Sigmoid colon (tissue), 7 donors: ENCODE data around the gene CSTF1. TPM values are rescaled to one million over a fixed set of nuclear protein-coding genes. Genes with fewer than 3 reads are reported as not detected.

Experiments
- DNase-seq: peaks from one replicate; pipeline ENCODE4 v3.0.0-alpha.2; 2019
- H3K27ac ChIP-seq, 4 donors: fragments of 200-600 bp; sonication (generic); one replicate each; pipeline ENCODE4 v1.5.1; 2016 to 2019; ENCODE audit warnings: mild to moderate bottlenecking in 1 of 4
- H3K27me3 ChIP-seq, 3 donors: fragments of 200-600 bp; sonication (generic); one replicate each; pipeline ENCODE4 v1.5.1; 2019; ENCODE audit warnings: mild to moderate bottlenecking in 1 of 3
- H3K36me3 ChIP-seq, 4 donors: fragments of 200-600 bp; sonication (generic); one replicate each; pipeline ENCODE4 v1.5.1; 2016 to 2019
- H3K4me1 ChIP-seq, 4 donors: fragments of 200-600 bp; sonication (generic); one replicate each; pipeline ENCODE4 v1.5.1; 2017 to 2019
- H3K4me3 ChIP-seq, 4 donors: fragments of 200-600 bp; sonication (generic); one replicate each; pipeline ENCODE4 v1.5.1; 2017 to 2019; ENCODE audit warnings: mild to moderate bottlenecking in 2 of 4, moderate library complexity in 1 of 4
- H3K9me3 ChIP-seq, 4 donors: fragments of 200-600 bp in 3 of 4; sonication (generic) in 3 of 4; one replicate each; pipeline versions ENCODE4 v1.5.1 to v1.6.1; 2013 to 2019
- EP300 ChIP-seq, 4 donors: sonication (generic); formaldehyde crosslinking; IDR thresholded peaks; one replicate each; pipeline ENCODE4 v1.6.1; 2017; ENCODE audit warnings: antibody characterized with exemption in 4 of 4
- POLR2A ChIP-seq, 2 donors: fragments of 450-650 bp; IDR thresholded peaks; one replicate each; pipeline ENCODE4 v1.6.1; 2016; ENCODE audit warnings: antibody characterized with exemption in 2 of 2, mild to moderate bottlenecking in 2 of 2, moderate library complexity in 2 of 2
- POLR2AphosphoS5 ChIP-seq, 4 donors: sonication (generic); formaldehyde crosslinking; IDR thresholded peaks; one replicate each; pipeline ENCODE4 v1.6.1; 2017; ENCODE audit warnings: antibody characterized with exemption in 4 of 4
- WGBS, 2 donors: extraction: QIAGEN DNeasy Blood & Tissue Kit; methylation state at CpG; one replicate each; pipeline ENCODE4 v1.1.7; 2013; 5-methylcytosine and 5-hydroxymethylcytosine counted together
- intact Hi-C: fragments of 100-400 bp; cut with DNase I; formaldehyde crosslinking; loops from one replicate; pipeline ENCODE4 v1.15.1; 2023
- polyA plus RNA-seq, 3 donors: library from polyadenylated mRNA; stranded (reverse); fragments of 200-250 nt; gene quantifications; one replicate each; pipeline ENCODE4 v1.2.3, GENCODE V29; 2013
- total RNA-seq, 4 donors: library from RNA; depleted of rRNA; stranded (reverse); fragments of >200 nt; gene quantifications; one replicate each; pipeline ENCODE4 v1.1.0, GENCODE V29; 2016
- TF ChIP-seq, protein P1 (sequence below), 4 experiments: fragments of 450-650 bp in 3 of 4; fragments of 200-600 bp in 1 of 4; IDR thresholded peaks; one replicate each; pipeline ENCODE4 v1.5.1; 2016 to 2019; ENCODE audit warnings: antibody characterized with exemption in 4 of 4, mild to moderate bottlenecking in 3 of 4, moderate library complexity in 2 of 4
- donor health status: healthy with polysubstance abuse.
- donor health status: Bipolar disorder and iron deficiency.
- donor health status: healthy.

The CSTF1 gene
- total and polyA plus RNA-seq, 7 donors: 7.2 to 24.6 (median 14.9) TPM

DNA sequence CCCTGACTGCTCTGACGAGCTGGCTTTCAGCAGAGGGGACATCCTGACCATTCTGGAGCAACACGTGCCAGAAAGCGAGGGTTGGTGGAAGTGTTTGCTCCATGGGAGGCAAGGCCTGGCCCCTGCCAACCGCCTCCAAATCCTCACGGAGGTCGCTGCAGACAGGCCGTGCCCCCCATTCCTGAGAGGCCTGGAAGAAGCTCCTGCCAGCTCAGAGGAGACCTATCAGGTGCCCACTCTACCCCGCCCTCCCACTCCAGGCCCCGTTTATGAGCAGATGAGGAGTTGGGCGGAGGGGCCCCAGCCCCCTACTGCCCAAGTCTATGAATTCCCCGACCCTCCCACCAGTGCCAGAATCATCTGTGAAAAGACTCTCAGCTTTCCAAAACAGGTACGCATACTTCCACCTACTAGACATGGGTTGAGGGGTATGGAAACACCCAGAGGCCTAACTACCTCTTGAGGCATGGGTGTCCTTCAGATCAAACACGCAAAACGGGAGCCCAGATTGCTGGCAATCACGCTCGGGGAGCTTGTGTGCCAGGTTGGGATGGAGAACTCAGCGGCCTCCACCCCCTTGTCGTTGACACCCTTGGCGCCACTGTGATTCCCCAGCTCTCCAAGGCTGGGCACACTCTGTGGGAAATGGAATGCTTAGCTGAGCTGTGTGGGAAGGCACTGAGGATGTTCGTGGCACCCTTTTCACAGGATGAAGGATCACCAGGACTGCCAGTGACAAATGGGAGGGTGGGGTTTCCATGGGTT is 44.9 kb downstream of the CSTF1 start:
- Histone ChIP-seq H3K4me1 (peaks cover 0 to 21% (median 0%) of the 10 kb centered on the region in 4 donors), H3K4me3 (no peak overlapping the region), H3K36me3 (no peaks in the 10 kb centered on the region), H3K27ac (peak overlapping the region in 1 of 4 donors; percentile 74), H3K9me3 (no peaks in the 10 kb centered on the region), H3K27me3 (no peaks in the 10 kb centered on the region)
- TF ChIP-seq, protein P1, sequence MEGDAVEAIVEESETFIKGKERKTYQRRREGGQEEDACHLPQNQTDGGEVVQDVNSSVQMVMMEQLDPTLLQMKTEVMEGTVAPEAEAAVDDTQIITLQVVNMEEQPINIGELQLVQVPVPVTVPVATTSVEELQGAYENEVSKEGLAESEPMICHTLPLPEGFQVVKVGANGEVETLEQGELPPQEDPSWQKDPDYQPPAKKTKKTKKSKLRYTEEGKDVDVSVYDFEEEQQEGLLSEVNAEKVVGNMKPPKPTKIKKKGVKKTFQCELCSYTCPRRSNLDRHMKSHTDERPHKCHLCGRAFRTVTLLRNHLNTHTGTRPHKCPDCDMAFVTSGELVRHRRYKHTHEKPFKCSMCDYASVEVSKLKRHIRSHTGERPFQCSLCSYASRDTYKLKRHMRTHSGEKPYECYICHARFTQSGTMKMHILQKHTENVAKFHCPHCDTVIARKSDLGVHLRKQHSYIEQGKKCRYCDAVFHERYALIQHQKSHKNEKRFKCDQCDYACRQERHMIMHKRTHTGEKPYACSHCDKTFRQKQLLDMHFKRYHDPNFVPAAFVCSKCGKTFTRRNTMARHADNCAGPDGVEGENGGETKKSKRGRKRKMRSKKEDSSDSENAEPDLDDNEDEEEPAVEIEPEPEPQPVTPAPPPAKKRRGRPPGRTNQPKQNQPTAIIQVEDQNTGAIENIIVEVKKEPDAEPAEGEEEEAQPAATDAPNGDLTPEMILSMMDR (IDR thresholded peaks at IDR 0.05): no peak
- TF ChIP-seq POLR2AphosphoS5 (IDR thresholded peaks at IDR 0.05) (no peak), EP300 (IDR thresholded peaks at IDR 0.05) (no peak), POLR2A (IDR thresholded peaks at IDR 0.05) (no peak)
- intact Hi-C loops: no loop called here
- DNase-seq: no peak
- WGBS, 2 donors: 85 to 90% methylated on average over 20 of the region's 20 CpGs

DNA sequence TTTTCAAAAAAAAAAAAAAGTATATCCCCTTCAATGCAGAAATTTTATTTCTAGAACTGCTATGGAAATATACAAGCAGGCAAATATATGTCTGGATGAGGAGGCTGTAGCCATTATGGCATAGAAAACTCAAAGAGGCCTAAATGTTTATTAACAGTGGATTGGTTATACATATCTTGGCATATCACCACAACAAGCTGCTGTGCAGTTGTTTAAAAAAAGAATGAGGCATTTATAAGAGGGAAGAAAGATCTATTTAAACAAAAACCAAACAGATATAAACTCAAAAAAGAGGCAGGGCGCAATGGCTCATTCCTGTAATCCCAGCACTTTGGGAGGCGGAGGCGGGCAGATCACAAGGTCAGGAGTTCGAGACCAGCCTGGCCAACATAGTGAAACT is 45.8 kb downstream of the CSTF1 start:
- H3K4me3 ChIP-seq: no peak overlapping the region
- H3K27me3 ChIP-seq: no peaks in the 10 kb centered on the region
- intact Hi-C loops: no loop called here
- 89 to 93% methylated on average over 4 of the region's 4 CpGs for WGBS, 2 donors
- DNase-seq: no peak
- H3K9me3 ChIP-seq: no peaks in the 10 kb centered on the region
- TF ChIP-seq POLR2AphosphoS5 (IDR thresholded peaks at IDR 0.05) (no peak), EP300 (IDR thresholded peaks at IDR 0.05) (no peak), POLR2A (IDR thresholded peaks at IDR 0.05) (no peak)
- TF ChIP-seq, protein P1 (IDR thresholded peaks at IDR 0.05): no peak
- peak overlapping the region in 2 of 4 donors; percentile 51 to 74 for H3K27ac ChIP-seq
- H3K4me1 ChIP-seq: peaks cover 0 to 20% (median 0%) of the 10 kb centered on the region in 4 donors
- H3K36me3 ChIP-seq: no peaks in the 10 kb centered on the region

DNA sequence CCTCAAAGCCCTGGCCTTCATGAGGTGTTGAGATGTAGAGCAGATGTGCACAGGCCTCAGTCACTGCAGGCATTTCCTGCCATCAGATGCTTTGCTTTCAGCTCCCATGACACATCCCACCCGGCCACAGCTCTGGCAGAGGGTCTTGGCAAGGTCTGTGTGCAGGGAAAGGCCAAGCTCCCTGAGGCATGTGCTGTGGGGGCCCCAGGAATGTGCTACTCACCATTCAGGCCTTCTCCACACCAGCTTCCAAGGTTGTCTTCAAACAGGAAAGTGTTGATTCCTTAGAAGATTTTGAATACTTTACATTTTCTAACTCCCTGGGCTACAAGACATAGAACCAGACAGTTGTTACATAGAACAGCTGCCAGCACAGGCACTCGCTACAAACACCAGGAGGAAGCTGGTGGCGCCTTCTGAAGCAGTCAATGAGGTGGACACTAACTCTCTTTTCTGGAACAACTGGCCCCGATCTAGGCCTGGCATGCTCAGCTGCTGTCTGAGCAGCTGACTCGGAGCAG is 47.4 kb downstream of the CSTF1 start:
- H3K27ac ChIP-seq: peak overlapping the region in 3 of 4 donors; percentile 31 to 74 (median 51)
- H3K27me3 ChIP-seq: no peaks in the 10 kb centered on the region
- no peak overlapping the region for H3K4me3 ChIP-seq
- no peaks in the 10 kb centered on the region for H3K36me3 ChIP-seq
- H3K4me1 ChIP-seq: peaks cover 0 to 10% (median 0%) of the 10 kb centered on the region in 4 donors
- no peaks in the 10 kb centered on the region for H3K9me3 ChIP-seq
- peak in 2 of 4 donors; percentile 52 to 62 for TF ChIP-seq POLR2AphosphoS5 (IDR thresholded peaks at IDR 0.05)
- TF ChIP-seq EP300 (IDR thresholded peaks at IDR 0.05): no peak
- TF ChIP-seq POLR2A (IDR thresholded peaks at IDR 0.05): no peak
- TF ChIP-seq, protein P1 (IDR thresholded peaks at IDR 0.05): no peak
- 44 to 66% methylated on average over 5 of the region's 5 CpGs for WGBS, 2 donors
- intact Hi-C loops: no loop called here
- peak; percentile 90 for DNase-seq

DNA sequence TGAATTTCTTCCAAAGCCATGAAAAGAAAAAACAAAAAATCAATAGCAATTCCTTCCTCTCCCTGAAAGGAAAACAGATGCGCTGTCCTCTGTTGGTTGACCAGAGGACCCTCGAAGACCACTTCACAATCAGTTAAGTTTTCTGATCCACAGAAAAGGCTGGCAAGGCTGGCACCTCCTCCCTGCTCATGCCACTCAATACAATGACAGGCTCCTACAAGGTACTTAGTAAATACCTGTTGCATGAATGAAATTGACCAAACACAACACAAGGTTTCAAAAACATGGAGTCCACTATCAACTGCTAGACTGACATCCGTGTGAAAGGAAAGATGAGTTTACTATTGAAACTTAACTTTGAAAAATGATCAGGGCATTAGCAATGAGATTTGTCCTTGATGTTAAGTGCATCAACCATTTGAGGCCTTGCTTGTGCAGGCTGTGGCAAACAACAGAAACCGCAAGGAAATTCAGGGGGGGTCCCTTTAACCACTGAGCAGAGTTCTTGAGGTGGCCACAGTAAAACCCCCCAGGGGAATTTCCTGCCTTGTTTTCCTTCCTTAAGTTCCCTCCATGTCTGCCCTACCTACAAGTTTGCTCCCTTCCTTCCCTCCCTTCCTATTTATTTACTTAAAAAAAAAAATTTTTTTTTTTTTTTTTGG is 48.0 kb downstream of the CSTF1 start:
- H3K4me1 ChIP-seq: peaks cover 0 to 10% (median 0%) of the 10 kb centered on the region in 4 donors
- 55 to 80% methylated on average over 4 of the region's 4 CpGs for WGBS, 2 donors
- peak; percentile 22 for DNase-seq
- no peaks in the 10 kb centered on the region for H3K9me3 ChIP-seq
- peak overlapping the region in 3 of 4 donors; percentile 31 to 74 (median 51) for H3K27ac ChIP-seq
- H3K27me3 ChIP-seq: no peaks in the 10 kb centered on the region
- H3K4me3 ChIP-seq: no peak overlapping the region
- H3K36me3 ChIP-seq: no peaks in the 10 kb centered on the region
- TF ChIP-seq POLR2A (IDR thresholded peaks at IDR 0.05): no peak
- no peak for TF ChIP-seq POLR2AphosphoS5 (IDR thresholded peaks at IDR 0.05)
- TF ChIP-seq, protein P1 (IDR thresholded peaks at IDR 0.05): no peak
- no peak for TF ChIP-seq EP300 (IDR thresholded peaks at IDR 0.05)
- intact Hi-C loops: no loop called here
